ENCODE data around the gene MEIKIN.

The MEIKIN gene

GRCh38 chr5:131945551-131946168 is at the start of gene MEIKIN:
Gene MEIKIN, minus strand, starts transcription at chr5:131945663. Its CDS starts 158 bp downstream, at chr5:131945505.
- no peak for DNase-seq (ENCODE audit: low read depth)

GRCh38 chr5:131994533-131995226 is 49.2 kb upstream of the MEIKIN start:
- DNase-seq (ENCODE audit: low read depth) = no peak

GRCh38 chr5:131994090-131994489 is 48.6 kb upstream of the MEIKIN start:
- DNase-seq (ENCODE audit: low read depth) = no peak

GRCh38 chr5:131993676-131994075 is 48.2 kb upstream of the MEIKIN start:
- no peak for DNase-seq (ENCODE audit: low read depth)

GRCh38 chr5:131992370-131992769 is 46.9 kb upstream of the MEIKIN start:
- DNase-seq (ENCODE audit: low read depth) = no peak

GRCh38 chr5:131991593-131992324 is 46.3 kb upstream of the MEIKIN start:
- no peak for DNase-seq (ENCODE audit: low read depth)

GRCh38 chr5:131990716-131991115 is 45.3 kb upstream of the MEIKIN start:
- DNase-seq (ENCODE audit: low read depth) = no peak

GRCh38 chr5:131988601-131989000 is 43.1 kb upstream of the MEIKIN start:
- DNase-seq (ENCODE audit: low read depth) = no peak

- no peak for DNase-seq (ENCODE audit: low read depth)
Measured at GRCh38 chr5:131987251-131987650, 41.8 kb upstream of the MEIKIN start.

- no peak for DNase-seq (ENCODE audit: low read depth)
Measured at GRCh38 chr5:131986161-131986912, 40.9 kb upstream of the MEIKIN start.

- no peak for DNase-seq (ENCODE audit: low read depth)
Measured at GRCh38 chr5:131984956-131985665, 39.6 kb upstream of the MEIKIN start.

- DNase-seq (ENCODE audit: low read depth) = no peak
Measured at GRCh38 chr5:131983244-131983771, 37.8 kb upstream of the MEIKIN start.

GRCh38 chr5:131981516-131981915 is 36.1 kb upstream of the MEIKIN start:
- DNase-seq (ENCODE audit: low read depth) = no peak

- no peak for DNase-seq (ENCODE audit: low read depth)
Measured at GRCh38 chr5:131980696-131981095, 35.2 kb upstream of the MEIKIN start.

- DNase-seq (ENCODE audit: low read depth) = no peak
Measured at GRCh38 chr5:131979816-131980215, 34.4 kb upstream of the MEIKIN start.

GRCh38 chr5:131977212-131977604 is 31.7 kb upstream of the MEIKIN start:
- DNase-seq (ENCODE audit: low read depth) = no peak

GRCh38 chr5:131976414-131977211 is 31.1 kb upstream of the MEIKIN start:
- DNase-seq (ENCODE audit: low read depth) = no peak

GRCh38 chr5:131974956-131975726 is 29.7 kb upstream of the MEIKIN start:
- no peak for DNase-seq (ENCODE audit: low read depth)

- no peak for DNase-seq (ENCODE audit: low read depth)
Measured at GRCh38 chr5:131974622-131974955, 29.1 kb upstream of the MEIKIN start.

- DNase-seq (ENCODE audit: low read depth) = no peak
Measured at GRCh38 chr5:131974016-131974415, 28.6 kb upstream of the MEIKIN start.

All from stimulated activated CD8-positive, alpha-beta memory T cell treated with anti-CD3 and anti-CD28 coated beads, Interleukin-15, amount 100 ng/mL, for 1 hour (primary cell).